NCI-H2196 (cell line): Measurements from ENCODE around the gene CDH6.

Experiments used
- DNase-seq: peaks from one replicate; lab custom pipeline; 2025; ENCODE audit not compliant: unreplicated experiment; lab: John Stamatoyannopoulos, UW

CDH6 gene

GRCh38 chr5:31244921-31245320 lies 51.4 kb downstream of the CDH6 start:
- DNase-seq = no peak

- no peak for DNase-seq
Measured at GRCh38 chr5:31247381-31247780, 53.9 kb downstream of the CDH6 start.

DNA sequence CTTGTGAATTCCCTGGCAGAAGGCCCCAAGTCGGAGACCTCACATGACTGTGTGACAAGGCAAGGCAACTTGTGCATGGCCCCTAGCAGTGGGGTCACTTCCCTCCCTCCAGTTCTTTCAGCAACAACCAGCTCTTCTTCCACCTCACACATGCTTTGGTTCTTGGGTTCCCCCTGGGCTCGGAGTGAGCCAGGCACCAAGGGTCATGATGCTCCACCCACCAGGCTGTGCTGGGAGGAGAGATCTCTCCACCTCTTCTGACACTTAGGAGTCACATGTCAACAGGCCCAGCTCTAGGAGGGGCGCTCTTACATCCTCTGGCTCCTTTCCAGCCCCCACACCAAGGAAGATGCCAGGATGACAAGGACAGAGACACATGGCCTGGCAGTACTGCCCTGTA lies 56.7 kb downstream of the CDH6 start:
- DNase-seq = no peak

DNA sequence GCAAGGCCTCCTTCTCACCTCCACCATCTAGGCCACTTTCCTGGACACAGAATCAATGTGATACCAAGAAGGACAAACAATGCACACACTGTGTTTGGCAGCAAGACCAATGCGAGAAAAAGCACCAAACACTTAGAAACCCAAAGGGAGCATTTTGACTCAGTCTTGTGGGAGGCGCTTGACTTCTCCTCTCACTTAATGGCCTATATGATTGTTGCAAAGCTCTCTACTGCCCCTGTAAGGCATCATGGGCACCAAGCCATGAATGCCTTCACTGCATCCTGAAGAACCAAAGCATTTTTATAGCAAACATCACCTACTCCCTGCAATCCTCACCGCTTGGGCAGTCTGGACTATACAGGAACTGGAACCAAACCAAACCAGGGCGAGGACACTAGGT lies 57.5 kb downstream of the CDH6 start:
- no peak for DNase-seq

- no peak for DNase-seq
Measured at GRCh38 chr5:31255041-31255440, 61.6 kb downstream of the CDH6 start.

DNA sequence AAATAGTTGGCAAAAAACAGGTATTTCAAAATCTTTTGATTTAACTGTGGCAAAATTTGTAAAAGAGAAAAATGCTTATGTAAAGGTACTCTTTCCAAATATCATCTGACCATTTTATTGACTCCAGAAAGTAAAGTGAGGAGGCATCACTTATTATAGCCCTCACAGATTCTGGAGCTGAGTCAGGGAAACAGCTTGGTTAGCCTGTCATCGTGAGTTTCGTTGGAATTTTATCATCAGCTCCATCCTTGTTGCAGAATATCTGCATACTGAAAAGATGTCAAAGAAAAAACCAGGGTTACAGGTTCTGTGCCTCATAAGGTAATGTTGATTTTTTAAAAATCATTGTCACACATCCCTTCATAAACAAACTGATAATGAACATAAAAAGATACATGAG lies 74.8 kb downstream of the CDH6 start:
- DNase-seq = no peak

DNA sequence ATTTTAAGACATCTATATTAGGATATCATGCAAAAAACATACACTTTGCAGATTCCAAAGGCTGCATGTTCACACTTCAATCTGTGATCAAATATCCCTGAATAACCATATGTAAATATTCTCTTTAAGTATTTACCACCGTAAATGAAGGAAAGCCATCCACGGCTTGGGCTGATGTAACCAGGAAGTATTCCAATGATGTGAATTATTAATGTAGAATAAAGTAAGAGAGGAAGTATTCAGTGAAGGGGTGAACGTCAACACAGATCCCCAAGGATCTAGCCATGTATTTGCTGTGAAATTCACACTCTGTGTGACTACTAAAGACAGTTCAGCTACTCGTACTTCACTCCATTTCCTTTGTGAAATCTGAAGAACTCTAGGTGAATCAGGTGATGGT lies 75.2 kb downstream of the CDH6 start:
- no peak for DNase-seq

- no peak for DNase-seq
Measured at GRCh38 chr5:31269259-31269658, 75.8 kb downstream of the CDH6 start.

- DNase-seq = peak; percentile 18
Measured at GRCh38 chr5:31270396-31270795, 76.9 kb downstream of the CDH6 start.

DNA sequence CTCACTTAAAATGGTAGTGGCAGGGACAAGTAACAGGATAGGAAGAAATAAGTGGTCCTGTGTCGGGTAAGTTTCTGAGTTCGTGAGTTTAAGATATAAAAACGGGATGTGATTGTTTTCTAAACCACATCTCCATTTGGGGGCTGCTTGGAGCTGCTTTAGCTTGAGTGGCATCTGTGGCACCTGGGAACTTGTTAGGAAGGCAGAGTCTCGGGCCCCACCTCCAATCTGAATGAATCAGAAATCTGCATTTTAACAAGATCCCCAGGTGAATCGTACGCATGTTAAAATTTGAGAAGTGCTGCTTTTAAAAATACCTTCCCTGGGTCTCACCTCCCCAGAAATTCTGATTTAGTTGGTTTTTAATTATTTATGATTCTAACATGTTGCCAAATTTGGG lies 78.1 kb downstream of the CDH6 start:
- no peak for DNase-seq

DNA sequence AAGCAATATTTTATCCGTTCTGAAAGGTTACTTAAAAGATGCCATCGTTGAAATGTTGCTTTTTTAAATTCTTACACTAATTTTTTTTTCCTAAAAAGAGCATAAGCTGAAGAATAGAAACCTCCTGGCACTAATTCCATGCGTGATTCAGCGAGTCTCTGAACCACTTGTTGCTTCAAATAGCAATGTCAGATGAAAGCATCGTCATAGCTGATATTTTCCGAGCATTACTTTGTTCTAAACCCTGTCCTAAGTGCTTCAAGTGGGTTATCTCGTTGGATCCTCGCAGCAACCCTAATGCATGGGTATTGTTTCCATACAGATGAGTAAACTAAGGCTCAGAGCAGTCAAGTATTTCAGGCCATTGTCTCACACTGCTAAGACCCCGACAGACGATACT lies 79.7 kb downstream of the CDH6 start:
- DNase-seq = no peak

DNA sequence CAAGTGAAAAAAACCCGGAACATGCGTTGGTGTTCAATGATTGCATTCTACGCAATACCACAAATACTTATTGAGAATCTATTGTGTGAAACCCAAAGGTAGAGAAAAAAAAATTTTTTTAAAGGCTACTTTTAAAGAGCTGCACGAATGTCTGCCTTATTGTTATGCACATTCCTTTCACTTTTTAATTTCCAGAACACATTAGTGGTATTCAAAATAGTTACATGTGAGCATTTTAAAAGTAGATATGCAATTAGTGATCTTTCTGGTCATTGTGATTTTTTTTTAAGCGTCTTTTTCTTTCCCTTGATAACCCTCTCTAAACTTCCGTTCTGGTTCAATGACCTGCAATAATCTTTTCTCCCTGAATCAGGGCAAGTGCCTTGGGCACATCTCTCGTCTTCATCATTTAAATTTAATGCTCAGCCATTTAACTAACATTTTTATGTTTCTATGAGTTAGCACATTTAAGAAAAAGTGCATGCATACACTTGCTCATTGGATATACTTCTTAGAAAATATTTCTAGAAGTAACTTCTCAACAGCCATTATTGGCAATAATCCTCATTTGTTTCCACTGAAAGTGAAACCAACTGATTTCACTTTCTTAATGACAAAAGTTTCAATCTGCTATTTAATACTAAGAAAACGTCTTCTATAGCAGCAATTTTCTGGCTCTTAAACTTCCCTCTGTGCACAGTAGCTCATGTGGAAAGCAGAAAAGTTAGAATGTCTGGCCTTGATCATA lies 80.3 kb downstream of the CDH6 start:
- DNase-seq = no peak

DNA sequence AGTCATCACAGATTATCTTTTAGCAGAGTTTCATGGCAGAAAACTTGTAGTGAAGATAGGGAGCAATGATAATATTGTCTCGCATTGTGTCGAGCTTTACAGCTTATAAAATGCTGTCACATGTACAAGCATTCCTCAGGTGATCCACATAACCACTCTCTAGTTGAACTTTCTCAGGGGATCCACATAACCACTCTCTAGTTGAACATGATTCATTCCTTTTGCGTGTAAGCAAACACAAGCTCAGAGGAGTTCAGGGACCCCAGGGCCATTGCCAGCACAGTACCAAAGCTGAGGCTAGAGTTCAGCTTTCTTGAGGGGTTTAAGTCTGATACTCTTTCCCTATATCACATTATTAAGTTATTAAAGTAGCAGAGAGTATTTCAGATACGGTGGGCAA lies 86.7 kb downstream of the CDH6 start:
- DNase-seq = no peak

DNA sequence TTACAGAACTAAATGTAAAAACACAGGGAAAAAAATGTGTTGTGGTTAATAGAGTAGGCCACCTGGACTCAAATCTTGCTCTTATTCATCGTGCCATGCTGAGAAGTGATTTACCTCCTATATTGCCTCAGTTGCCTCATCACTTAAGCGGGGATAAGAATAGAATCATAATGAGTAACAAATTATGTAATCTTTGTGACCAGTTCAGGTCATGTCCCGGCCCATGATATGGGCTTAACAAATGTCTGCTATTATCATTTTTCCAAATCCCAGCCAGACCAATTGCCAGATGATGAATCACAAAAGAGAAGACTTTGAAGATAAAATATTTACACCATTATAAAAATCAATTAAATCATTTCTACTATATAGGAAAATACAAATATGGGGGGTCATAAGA lies 89.8 kb downstream of the CDH6 start:
- no peak for DNase-seq

GRCh38 chr5:31285025-31285424 lies 91.5 kb downstream of the CDH6 start:
- DNase-seq = no peak

DNA sequence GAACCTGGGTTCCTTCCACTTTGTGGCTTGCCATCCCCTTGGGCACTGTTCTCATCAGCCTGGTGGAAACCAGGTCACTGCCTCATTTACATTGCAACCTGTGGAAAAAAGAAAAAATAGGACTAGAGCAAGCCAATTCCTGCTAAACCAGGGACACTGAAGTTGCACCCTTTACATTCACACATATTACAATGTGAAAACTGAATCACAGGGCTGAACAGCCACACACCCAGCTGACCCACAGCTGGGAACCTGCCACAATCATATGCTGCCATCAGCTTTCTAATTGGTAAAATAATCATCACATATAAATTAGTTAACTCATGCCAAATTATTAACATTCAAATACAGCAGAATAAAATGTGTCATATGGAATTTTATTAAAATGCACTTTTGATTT lies 94.5 kb downstream of the CDH6 start:
- no peak for DNase-seq

- no peak for DNase-seq
Measured at GRCh38 chr5:31289429-31289828, 95.9 kb downstream of the CDH6 start.

GRCh38 chr5:31291323-31291854 lies 97.9 kb downstream of the CDH6 start:
- no peak for DNase-seq

DNA sequence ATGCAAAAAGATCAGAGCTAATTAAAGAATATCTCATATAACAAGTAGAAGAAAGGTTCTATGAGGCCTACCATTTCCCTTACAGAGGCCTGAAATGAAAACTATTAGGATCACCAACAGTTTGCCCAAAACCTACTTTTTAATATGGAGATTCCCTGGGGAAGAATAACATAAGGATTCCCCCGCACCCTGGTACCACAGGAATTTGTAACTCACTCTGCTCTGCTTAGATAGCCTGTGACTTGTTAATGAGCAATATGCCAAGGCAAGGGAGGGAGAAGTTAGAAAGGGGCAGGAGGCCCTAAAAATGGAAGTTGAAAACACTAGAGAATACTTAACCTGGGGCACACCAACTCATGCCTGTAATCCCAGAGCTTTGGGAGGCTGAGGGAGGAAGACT lies 107.0 kb downstream of the CDH6 start:
- no peak for DNase-seq

- no peak for DNase-seq
Measured at GRCh38 chr5:31301833-31302232, 108.3 kb downstream of the CDH6 start.

- no peak for DNase-seq
Measured at GRCh38 chr5:31303688-31304087, 110.2 kb downstream of the CDH6 start.

GRCh38 chr5:31317665-31318064 lies 124.2 kb downstream of the CDH6 start:
- DNase-seq = no peak

- no peak for DNase-seq
Measured at GRCh38 chr5:31319335-31319734, 125.8 kb downstream of the CDH6 start.
